ENCODE data around the gene KIN. TPM values are rescaled to one million over a fixed set of nuclear protein-coding genes. Genes with fewer than 3 reads are reported as not detected.

KIN gene
- polyA plus RNA-seq, 1 experiment = 2.6 TPM

- TF ChIP-seq CTCF (IDR thresholded peaks at IDR 0.05; ENCODE audit: insufficient read depth, low read depth, low read length) = no peak
- ChIA-PET POLR2A (no interaction called here), CTCF (interaction anchor here (0.6 to 1.4 kb wide), 2 partner anchors 13 to 239 kb away, joined by 3 to 5 read pairs; no protein-coding TSS in a partner anchor)
- peaks cover 8% of the 10 kb centered on the region for H3K36me3 ChIP-seq (ENCODE audit: control insufficient read depth, insufficient read depth, low read length)
- DNase-seq (ENCODE audit: low read depth) = no peak
- no peaks in the 10 kb centered on the region for H3K27me3 ChIP-seq (ENCODE audit: control insufficient read depth, insufficient read depth, low read length)
- H3K4me3 ChIP-seq (ENCODE audit: low read depth, low read length) = no peak overlapping the region
These were observed 19.4 kb downstream of the KIN start for GRCh38 chr10:7768417-7768816.

- ChIA-PET POLR2A (no interaction called here), CTCF (interaction anchor here (0.7 kb wide), 1 partner anchor 67 kb away, joined by 3 read pairs; no protein-coding TSS in a partner anchor)
- no peak for TF ChIP-seq CTCF (IDR thresholded peaks at IDR 0.05; ENCODE audit: insufficient read depth, low read depth, low read length)
- Histone ChIP-seq H3K4me3 (ENCODE audit: low read depth, low read length) (no peak overlapping the region), H3K27me3 (ENCODE audit: control insufficient read depth, insufficient read depth, low read length) (no peaks in the 10 kb centered on the region), H3K36me3 (ENCODE audit: control insufficient read depth, insufficient read depth, low read length) (peaks cover 8% of the 10 kb centered on the region)
- no peak for DNase-seq (ENCODE audit: low read depth)
These were observed 20.6 kb downstream of the KIN start for GRCh38 chr10:7767209-7767608.

- no peak for DNase-seq (ENCODE audit: low read depth)
- no peak for TF ChIP-seq CTCF (IDR thresholded peaks at IDR 0.05; ENCODE audit: insufficient read depth, low read depth, low read length)
- Histone ChIP-seq H3K4me3 (ENCODE audit: low read depth, low read length) (no peak overlapping the region), H3K27me3 (ENCODE audit: control insufficient read depth, insufficient read depth, low read length) (no peaks in the 10 kb centered on the region), H3K36me3 (ENCODE audit: control insufficient read depth, insufficient read depth, low read length) (peaks cover 10% of the 10 kb centered on the region)
- ChIA-PET CTCF (interaction anchor here (0.8 kb wide), 1 partner anchor 9 kb away, joined by 3 read pairs; no protein-coding TSS in a partner anchor), POLR2A (no interaction called here)
These were observed 21.6 kb downstream of the KIN start for GRCh38 chr10:7766241-7766640.

- no peaks in the 10 kb centered on the region for H3K27me3 ChIP-seq (ENCODE audit: control insufficient read depth, insufficient read depth, low read length)
- CTCF ChIA-PET = interaction anchor here (1.2 kb wide), 1 partner anchor 10 kb away, joined by 3 read pairs; no protein-coding TSS in a partner anchor
- TF ChIP-seq CTCF (IDR thresholded peaks at IDR 0.05; ENCODE audit: insufficient read depth, low read depth, low read length) = no peak
- POLR2A ChIA-PET = no interaction called here
- H3K4me3 ChIP-seq (ENCODE audit: low read depth, low read length) = no peak overlapping the region
- H3K36me3 ChIP-seq (ENCODE audit: control insufficient read depth, insufficient read depth, low read length) = peaks cover 9% of the 10 kb centered on the region
- no peak for DNase-seq (ENCODE audit: low read depth)
These were observed 23.9 kb downstream of the KIN start for GRCh38 chr10:7763929-7764328.

- H3K36me3 ChIP-seq (ENCODE audit: control insufficient read depth, insufficient read depth, low read length) = peaks cover 11% of the 10 kb centered on the region
- H3K4me3 ChIP-seq (ENCODE audit: low read depth, low read length) = no peak overlapping the region
- POLR2A ChIA-PET = no interaction called here
- TF ChIP-seq CTCF (IDR thresholded peaks at IDR 0.05; ENCODE audit: insufficient read depth, low read depth, low read length) = peak; percentile 58
- CTCF ChIA-PET = interaction anchor here (0.9 to 1.2 kb wide), 4 partner anchors 10 to 25 kb away, joined by 3 to 4 read pairs (median 3); no protein-coding TSS in a partner anchor
- DNase-seq (ENCODE audit: low read depth) = no peak
- no peaks in the 10 kb centered on the region for H3K27me3 ChIP-seq (ENCODE audit: control insufficient read depth, insufficient read depth, low read length)
These were observed 31.3 kb downstream of the KIN start for GRCh38 chr10:7756360-7756992.

Measured in BJ (cell line).